Osteoblast (primary cell): ENCODE measurements around the gene TNFAIP8L1. TPM values are rescaled to one million over a fixed set of nuclear protein-coding genes. Genes with fewer than 3 reads are reported as not detected.

Experiments used
- DNase-seq: peaks from one replicate; pipeline ENCODE4 v3.0.0; 2011; ENCODE audit warnings: low spot score, mixed read lengths; ENCODE audit not compliant: insufficient read length; ENCODE audit errors: missing footprints
- H2AFZ ChIP-seq: 2 replicates; pipeline ENCODE4 v1.6.0; 2011; ENCODE audit warnings: mild to moderate bottlenecking, low read length
- H3K27ac ChIP-seq: 2 replicates; pipeline ENCODE4 v1.5.1; 2011; ENCODE audit warnings: mild to moderate bottlenecking, low read depth, low read length, moderate library complexity
- H3K27me3 ChIP-seq: 2 replicates; pipeline ENCODE4 v1.6.0; 2012; ENCODE audit warnings: mild to moderate bottlenecking, control low read depth, inconsistent platforms, low read length, moderate library complexity; ENCODE audit not compliant: insufficient read depth
- H3K36me3 ChIP-seq: 2 replicates; pipeline ENCODE4 v1.5.1; 2011; ENCODE audit warnings: mild to moderate bottlenecking, low read length, control low read depth, moderate library complexity; ENCODE audit not compliant: insufficient read depth
- H3K4me1 ChIP-seq: 2 replicates; pipeline ENCODE4 v1.5.1; 2011; ENCODE audit warnings: mild to moderate bottlenecking, low read length, control low read depth, moderate library complexity; ENCODE audit not compliant: insufficient read depth
- H3K4me2 ChIP-seq: 2 replicates; pipeline ENCODE4 v1.6.0; 2011; ENCODE audit warnings: mild to moderate bottlenecking, low read length; ENCODE audit not compliant: insufficient read depth
- H3K4me3 ChIP-seq: fragments of 200-600 bp; sonication (generic); 3 replicates; pipeline ENCODE4 v1.5.1; 2012; ENCODE audit warnings: mild to moderate bottlenecking, low read length, inconsistent platforms; ENCODE audit not compliant: insufficient read depth
- H3K79me2 ChIP-seq: 2 replicates; pipeline ENCODE4 v1.6.0; 2012; ENCODE audit warnings: mild to moderate bottlenecking, low read length, control low read depth, inconsistent platforms; ENCODE audit not compliant: insufficient read depth
- H3K9me3 ChIP-seq: 2 replicates; pipeline ENCODE4 v1.5.1; 2011; ENCODE audit warnings: low read depth, low read length, control low read depth
- H4K20me1 ChIP-seq: 2 replicates; pipeline ENCODE4 v1.6.0; 2012; ENCODE audit warnings: mild to moderate bottlenecking, low read length, control low read depth; ENCODE audit not compliant: insufficient read depth
- CTCF ChIP-seq: IDR thresholded peaks from 2 replicates; pipeline ENCODE4 v1.5.1; 2011; ENCODE audit warnings: mild to moderate bottlenecking, low read depth, low read length, moderate library complexity; ENCODE audit errors: extremely low read depth
- total RNA-seq: library from RNA; depleted of rRNA; stranded (reverse); fragments of >200 nt; gene quantifications from 2 replicates; pipeline ENCODE4 v1.2.3, GENCODE V29; 2012

Gene TNFAIP8L1
- total RNA-seq, 1 donor: 1.8 TPM

GRCh38 chr19:4688587-4688986 lies 49.3 kb downstream of the TNFAIP8L1 start:
- H3K27me3 ChIP-seq: no peaks in the 10 kb centered on the region
- DNase-seq: no peak
- no peak overlapping the region for H3K4me3 ChIP-seq
- H3K79me2 ChIP-seq: peaks cover 10% of the 10 kb centered on the region
- peaks cover 80% of the 10 kb centered on the region for H3K36me3 ChIP-seq
- H4K20me1 ChIP-seq: no peaks in the 10 kb centered on the region
- H3K27ac ChIP-seq: no peak overlapping the region
- no peaks in the 10 kb centered on the region for H3K9me3 ChIP-seq
- H3K4me2 ChIP-seq: no peak overlapping the region
- no peak for TF ChIP-seq CTCF
- H2AFZ ChIP-seq: no peak overlapping the region
- no peaks in the 10 kb centered on the region for H3K4me1 ChIP-seq

GRCh38 chr19:4689403-4689802 lies 50.1 kb downstream of the TNFAIP8L1 start:
- TF ChIP-seq CTCF: no peak
- H3K79me2 ChIP-seq: peaks cover 12% of the 10 kb centered on the region
- H3K27me3 ChIP-seq: no peaks in the 10 kb centered on the region
- H3K27ac ChIP-seq: no peak overlapping the region
- peaks cover 8% of the 10 kb centered on the region for H3K4me1 ChIP-seq
- H4K20me1 ChIP-seq: no peaks in the 10 kb centered on the region
- H3K4me3 ChIP-seq: no peak overlapping the region
- no peak overlapping the region for H3K4me2 ChIP-seq
- no peak for DNase-seq
- H3K36me3 ChIP-seq: peaks cover 79% of the 10 kb centered on the region
- H2AFZ ChIP-seq: no peak overlapping the region
- no peaks in the 10 kb centered on the region for H3K9me3 ChIP-seq

- Histone ChIP-seq H3K79me2 (peaks cover 12% of the 10 kb centered on the region), H2AFZ (no peak overlapping the region), H3K36me3 (peaks cover 80% of the 10 kb centered on the region), H3K9me3 (no peaks in the 10 kb centered on the region), H3K4me1 (peaks cover 16% of the 10 kb centered on the region), H3K4me2 (no peak overlapping the region), H3K4me3 (no peak overlapping the region), H3K27me3 (no peaks in the 10 kb centered on the region), H3K27ac (no peak overlapping the region), H4K20me1 (no peaks in the 10 kb centered on the region)
- no peak for TF ChIP-seq CTCF
- no peak for DNase-seq
Observed at GRCh38 chr19:4690361-4690760, 51.0 kb downstream of the TNFAIP8L1 start.

GRCh38 chr19:4691373-4691772 lies 52.1 kb downstream of the TNFAIP8L1 start:
- Histone ChIP-seq H3K79me2 (peaks cover 12% of the 10 kb centered on the region), H2AFZ (no peak overlapping the region), H3K27me3 (no peaks in the 10 kb centered on the region), H3K9me3 (no peaks in the 10 kb centered on the region), H3K27ac (no peak overlapping the region), H3K4me2 (no peak overlapping the region), H3K4me1 (peaks cover 17% of the 10 kb centered on the region), H3K4me3 (no peak overlapping the region), H4K20me1 (no peaks in the 10 kb centered on the region), H3K36me3 (peaks cover 81% of the 10 kb centered on the region)
- no peak for DNase-seq
- no peak for TF ChIP-seq CTCF
